ENCODE results near the gene SEC61B.

- no peak for TF ChIP-seq CTCF (IDR thresholded peaks at IDR 0.05)
- no peak for TF ChIP-seq POLR2A (IDR thresholded peaks at IDR 0.05)
Measured at GRCh38 chr9:99241106-99241505, 19.0 kb downstream of the SEC61B start.

All from body of pancreas (tissue), 4 donors.